SU-DHL-6 (cell line): Measurements from ENCODE around the gene AKNAD1.

Experiments
- H2AFZ ChIP-seq: fragments of 200-600 bp; sonication (generic); 2 replicates; pipeline ENCODE4 v1.6.1; 2014; ENCODE audit warnings: low read depth, mild to moderate bottlenecking, moderate library complexity, mixed read lengths, antibody characterized with exemption, low read length; ENCODE audit not compliant: severe bottlenecking
- H3F3A ChIP-seq: fragments of 200-600 bp; shearing (Covaris generic); 2 replicates; pipeline ENCODE4 v1.6.0; 2016; ENCODE audit warnings: antibody characterized with exemption, mild to moderate bottlenecking; ENCODE audit not compliant: insufficient read depth
- H3K27ac ChIP-seq: fragments of 200-600 bp; sonication (generic); 2 replicates; pipeline ENCODE4 v1.5.1; 2016; ENCODE audit warnings: low read depth, mild to moderate bottlenecking, low read length, moderate library complexity, mixed read lengths
- H3K27me3 ChIP-seq: fragments of 200-600 bp; sonication (generic), shearing (Covaris generic); 2 replicates; pipeline ENCODE4 v1.6.0; 2014; ENCODE audit warnings: mild to moderate bottlenecking, low read length
- H3K36me3 ChIP-seq: fragments of 200-600 bp; sonication (generic); 2 replicates; pipeline ENCODE4 v1.6.1; 2014; ENCODE audit warnings: mild to moderate bottlenecking, low read length, mixed read lengths
- H3K4me2 ChIP-seq: fragments of 300-600, 200-600 bp; shearing (Covaris generic), sonication (generic); 2 replicates; pipeline ENCODE4 v1.6.0; 2014; ENCODE audit warnings: low read length, low read depth, mild to moderate bottlenecking; ENCODE audit not compliant: poor library complexity, severe bottlenecking
- H3K4me3 ChIP-seq: fragments of 200-600 bp; sonication (generic); 2 replicates; pipeline ENCODE4 v1.5.1; 2014; ENCODE audit warnings: antibody characterized with exemption, low read length, mild to moderate bottlenecking, mixed read lengths; ENCODE audit not compliant: insufficient read depth, poor library complexity, severe bottlenecking
- H3K79me2 ChIP-seq: fragments of 200-600 bp; sonication (generic); 2 replicates; pipeline ENCODE4 v1.6.1; 2014; ENCODE audit warnings: mild to moderate bottlenecking, low read length, moderate library complexity; ENCODE audit not compliant: insufficient read depth
- H3K9ac ChIP-seq: fragments of 200-600 bp; sonication (generic); 2 replicates; pipeline ENCODE4 v1.7.0; 2014; ENCODE audit warnings: mild to moderate bottlenecking, low read length
- H3K9me2 ChIP-seq: fragments of 200-600 bp; sonication (generic); replicated peaks from 2 replicates; pipeline ENCODE4 v1.6.1; 2014; ENCODE audit warnings: low read length; ENCODE audit not compliant: insufficient read depth
- H3K9me3 ChIP-seq: fragments of 200-600 bp; sonication (generic); 2 replicates; pipeline ENCODE4 v1.6.1; 2014; ENCODE audit warnings: low read length, mixed read lengths; ENCODE audit not compliant: insufficient read depth
- H4K20me1 ChIP-seq: fragments of 200-600 bp; sonication (generic); 2 replicates; pipeline ENCODE4 v1.6.1; 2014; ENCODE audit warnings: low read depth, mild to moderate bottlenecking, antibody characterized with exemption, low read length, moderate library complexity, mixed read lengths
- CTCF ChIP-seq: fragments of 200-600 bp; sonication (generic); IDR thresholded peaks from one replicate; pipeline ENCODE4 v1.5.1; 2017; ENCODE audit warnings: antibody characterized with exemption, mild to moderate bottlenecking, low read length, moderate library complexity; ENCODE audit not compliant: insufficient read depth, poor library complexity, severe bottlenecking
- EZH2phosphoT487 ChIP-seq: fragments of 200-600 bp; sonication (generic), shearing (Covaris generic); conservative IDR thresholded peaks from 2 replicates; pipeline ENCODE4 v1.6.1; 2018; ENCODE audit warnings: mild to moderate bottlenecking, antibody characterized with exemption, low read length, moderate library complexity, mixed read lengths

AKNAD1 gene

GRCh38 chr1:108862698-108863477, 6.0 kb upstream of the AKNAD1 start:
- H3K4me2 ChIP-seq = no peak overlapping the region
- H3K9ac ChIP-seq = no peak overlapping the region
- H3K4me3 ChIP-seq = no peak overlapping the region
- no peaks in the 10 kb centered on the region for H3K36me3 ChIP-seq
- no peaks in the 10 kb centered on the region for H3K27me3 ChIP-seq
- no peak overlapping the region for H3K27ac ChIP-seq
- no peaks in the 10 kb centered on the region for H4K20me1 ChIP-seq
- TF ChIP-seq CTCF (no peak), EZH2phosphoT487 (no peak)
- H2AFZ ChIP-seq = no peak overlapping the region
- no peaks in the 10 kb centered on the region for H3F3A ChIP-seq
- no peaks in the 10 kb centered on the region for H3K9me2 ChIP-seq
- H3K9me3 ChIP-seq = no peaks in the 10 kb centered on the region
- H3K79me2 ChIP-seq = no peaks in the 10 kb centered on the region

GRCh38 chr1:108862017-108862610, 5.2 kb upstream of the AKNAD1 start:
- Histone ChIP-seq H3K27me3 (no peaks in the 10 kb centered on the region), H3K4me2 (no peak overlapping the region), H3K9ac (no peak overlapping the region), H3K9me3 (no peaks in the 10 kb centered on the region), H3K27ac (no peak overlapping the region), H2AFZ (no peak overlapping the region), H3K4me3 (no peak overlapping the region), H3K9me2 (no peaks in the 10 kb centered on the region), H3K36me3 (no peaks in the 10 kb centered on the region), H3K79me2 (no peaks in the 10 kb centered on the region), H4K20me1 (no peaks in the 10 kb centered on the region), H3F3A (no peaks in the 10 kb centered on the region)
- no peak for TF ChIP-seq EZH2phosphoT487
- TF ChIP-seq CTCF = no peak

GRCh38 chr1:108861566-108861965, 4.7 kb upstream of the AKNAD1 start:
- Histone ChIP-seq H2AFZ (no peak overlapping the region), H3K4me3 (no peak overlapping the region), H3K27me3 (no peaks in the 10 kb centered on the region), H3K9me2 (no peaks in the 10 kb centered on the region), H3K79me2 (no peaks in the 10 kb centered on the region), H4K20me1 (no peaks in the 10 kb centered on the region), H3K4me2 (no peak overlapping the region), H3K9ac (no peak overlapping the region), H3K36me3 (no peaks in the 10 kb centered on the region), H3K9me3 (no peaks in the 10 kb centered on the region), H3K27ac (no peak overlapping the region), H3F3A (no peaks in the 10 kb centered on the region)
- no peak for TF ChIP-seq EZH2phosphoT487
- TF ChIP-seq CTCF = no peak
